ENCODE data around the gene TRIM2.

GRCh38 chr4:153341575-153342090 lies 137.4 kb downstream of the TRIM2 start:
- TF ChIP-seq EZH2 (IDR thresholded peaks at IDR 0.05; ENCODE audit: low read length, missing control alignments) (no peak), CTCF (conservative IDR thresholded peaks at IDR 0.05 in 1 of 2, IDR thresholded peaks at IDR 0.05 in 1 of 2; ENCODE audit: low read depth in 1 of 2, low read length in 2 of 2) (no peak)
